ENCODE data around the gene ABHD2.

- TF ChIP-seq, protein P1, sequence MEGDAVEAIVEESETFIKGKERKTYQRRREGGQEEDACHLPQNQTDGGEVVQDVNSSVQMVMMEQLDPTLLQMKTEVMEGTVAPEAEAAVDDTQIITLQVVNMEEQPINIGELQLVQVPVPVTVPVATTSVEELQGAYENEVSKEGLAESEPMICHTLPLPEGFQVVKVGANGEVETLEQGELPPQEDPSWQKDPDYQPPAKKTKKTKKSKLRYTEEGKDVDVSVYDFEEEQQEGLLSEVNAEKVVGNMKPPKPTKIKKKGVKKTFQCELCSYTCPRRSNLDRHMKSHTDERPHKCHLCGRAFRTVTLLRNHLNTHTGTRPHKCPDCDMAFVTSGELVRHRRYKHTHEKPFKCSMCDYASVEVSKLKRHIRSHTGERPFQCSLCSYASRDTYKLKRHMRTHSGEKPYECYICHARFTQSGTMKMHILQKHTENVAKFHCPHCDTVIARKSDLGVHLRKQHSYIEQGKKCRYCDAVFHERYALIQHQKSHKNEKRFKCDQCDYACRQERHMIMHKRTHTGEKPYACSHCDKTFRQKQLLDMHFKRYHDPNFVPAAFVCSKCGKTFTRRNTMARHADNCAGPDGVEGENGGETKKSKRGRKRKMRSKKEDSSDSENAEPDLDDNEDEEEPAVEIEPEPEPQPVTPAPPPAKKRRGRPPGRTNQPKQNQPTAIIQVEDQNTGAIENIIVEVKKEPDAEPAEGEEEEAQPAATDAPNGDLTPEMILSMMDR (conservative IDR thresholded peaks at IDR 0.05 in 1 of 2, IDR thresholded peaks at IDR 0.05 in 1 of 2; ENCODE audit: low read depth in 1 of 2, low read length in 2 of 2) = no peak
- no peak for TF ChIP-seq EZH2 (IDR thresholded peaks at IDR 0.05; ENCODE audit: low read length, missing control alignments)
Measured at GRCh38 chr15:89136078-89136806, 48.0 kb downstream of the ABHD2 start.

All from fibroblast of lung (primary cell).